Measurements from ENCODE around the gene PDZRN3. TPM values are rescaled to one million over a fixed set of nuclear protein-coding genes. Genes with fewer than 3 reads are reported as not detected.

PDZRN3 gene
- total RNA-seq, 1 donor from 2014 or later, result 75.9 TPM

GRCh38 chr3:73448761-73449301 is 175.9 kb downstream of the PDZRN3 start:
- no peak overlapping the region for H3K27ac ChIP-seq
- peaks cover 23% of the 10 kb centered on the region for H3K4me1 ChIP-seq
- H3K27me3 ChIP-seq, result no peaks in the 10 kb centered on the region

DNA sequence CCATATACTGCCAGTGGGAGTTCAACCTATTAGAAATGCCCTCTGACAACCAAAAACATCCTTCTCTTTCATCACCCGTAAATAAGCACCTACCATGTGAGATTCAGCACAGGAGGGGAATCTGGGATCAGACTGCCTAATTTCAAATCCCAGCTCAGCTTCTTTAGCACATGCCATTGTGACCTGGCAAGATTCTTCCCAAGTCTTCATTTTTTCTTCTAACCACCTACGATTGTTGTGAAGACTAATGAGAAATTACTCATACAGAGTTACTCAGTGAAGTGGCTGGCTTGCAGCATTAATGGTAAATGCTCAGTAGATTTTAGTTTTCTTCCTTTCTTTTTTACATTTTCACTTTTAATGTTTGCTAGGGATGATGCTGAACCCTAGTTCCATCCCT is 176.7 kb downstream of the PDZRN3 start:
- intact Hi-C loops (cut with DNase I), result no loop called here
- TF ChIP-seq POLR2AphosphoS5 (IDR thresholded peaks at IDR 0.05; ENCODE audit: insufficient read depth in 1 of 2, low read depth in 1 of 2), result no peak
- no peak for TF ChIP-seq POLR2A (IDR thresholded peaks at IDR 0.05)
- no peak for TF ChIP-seq CTCF (IDR thresholded peaks at IDR 0.05)
- no peak overlapping the region for H3K4me3 ChIP-seq
- no peak overlapping the region for H3K27ac ChIP-seq
- H3K4me1 ChIP-seq, result peaks cover 23% of the 10 kb centered on the region
- H3K9me3 ChIP-seq, result no peaks in the 10 kb centered on the region
- no peaks in the 10 kb centered on the region for H3K36me3 ChIP-seq
- H3K27me3 ChIP-seq, result no peaks in the 10 kb centered on the region
- peak in 1 of 2 donors; percentile 8 for DNase-seq (ENCODE audit: extremely low spot score in 2 of 2)

More at GRCh38 chr3:73448761-73449301, 175.9 kb downstream of the PDZRN3 start:
- no peak for TF ChIP-seq CTCF (IDR thresholded peaks at IDR 0.05)
- no peak for TF ChIP-seq POLR2A (IDR thresholded peaks at IDR 0.05)
- TF ChIP-seq POLR2AphosphoS5 (IDR thresholded peaks at IDR 0.05; ENCODE audit: insufficient read depth in 1 of 2, low read depth in 1 of 2), result no peak
- peak in 1 of 2 donors; percentile 29 for DNase-seq (ENCODE audit: extremely low spot score in 2 of 2)
- Histone ChIP-seq H3K4me3 (no peak overlapping the region), H3K36me3 (no peaks in the 10 kb centered on the region), H3K9me3 (no peaks in the 10 kb centered on the region)
- intact Hi-C loops (cut with DNase I), result no loop called here

DNA sequence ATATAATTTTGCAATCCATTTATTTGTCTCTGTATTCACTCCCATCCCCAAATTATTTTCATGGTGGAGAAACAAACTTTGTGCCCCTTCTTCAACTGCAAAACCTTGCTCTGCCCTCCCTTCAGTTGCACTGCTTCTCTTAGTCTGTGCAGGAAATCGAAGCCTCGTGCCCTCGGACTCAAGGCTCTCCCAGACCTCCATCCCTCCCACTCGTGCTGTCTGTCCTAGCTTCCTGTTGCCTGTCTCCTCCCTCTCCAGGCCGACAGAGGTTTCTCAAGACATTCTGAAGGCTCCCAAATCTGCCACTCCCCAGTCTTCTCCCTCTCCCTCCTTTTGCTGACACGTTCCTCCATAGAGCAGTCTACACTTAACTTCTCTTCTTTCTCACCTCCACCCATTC is 177.6 kb downstream of the PDZRN3 start:
- Histone ChIP-seq H3K4me3 (no peak overlapping the region), H3K9me3 (no peaks in the 10 kb centered on the region), H3K27ac (no peak overlapping the region), H3K4me1 (peaks cover 23% of the 10 kb centered on the region), H3K36me3 (no peaks in the 10 kb centered on the region), H3K27me3 (no peaks in the 10 kb centered on the region)
- intact Hi-C loops (cut with DNase I), result no loop called here
- TF ChIP-seq CTCF (IDR thresholded peaks at IDR 0.05) (no peak), POLR2A (IDR thresholded peaks at IDR 0.05) (no peak), POLR2AphosphoS5 (IDR thresholded peaks at IDR 0.05; ENCODE audit: insufficient read depth in 1 of 2, low read depth in 1 of 2) (no peak)
- DNase-seq (ENCODE audit: extremely low spot score in 2 of 2), result peak in 1 of 2 donors; percentile 75

- Histone ChIP-seq H3K4me1 (peaks cover 18% of the 10 kb centered on the region), H3K27ac (no peak overlapping the region), H3K9me3 (no peaks in the 10 kb centered on the region), H3K4me3 (no peak overlapping the region), H3K27me3 (no peaks in the 10 kb centered on the region), H3K36me3 (no peaks in the 10 kb centered on the region)
- peak in 1 of 2 donors; percentile 42 for DNase-seq (ENCODE audit: extremely low spot score in 2 of 2)
- TF ChIP-seq CTCF (IDR thresholded peaks at IDR 0.05), result no peak
- intact Hi-C loops (cut with DNase I), result no loop called here
These were observed 178.2 kb downstream of the PDZRN3 start for GRCh38 chr3:73446467-73447110.

DNA sequence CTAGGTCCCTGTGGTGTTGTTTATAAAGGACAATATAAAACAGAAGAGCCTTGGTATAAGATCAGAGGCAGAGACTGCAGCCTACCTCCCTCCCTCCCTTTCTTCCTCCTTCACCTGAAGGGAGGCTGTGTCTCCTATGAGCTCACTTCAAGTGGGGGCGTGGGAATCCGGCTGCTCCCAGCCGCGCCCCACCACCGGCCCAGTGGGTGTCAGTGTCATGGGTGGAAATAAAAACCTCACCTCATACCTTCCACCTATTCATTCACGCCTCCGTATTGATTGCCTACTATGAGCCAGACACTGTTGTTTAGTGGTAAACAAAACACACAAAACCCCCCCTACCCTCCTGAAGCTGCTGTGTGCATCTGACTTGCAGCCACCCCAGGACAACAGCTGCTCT is 181.9 kb downstream of the PDZRN3 start:
- H3K9me3 ChIP-seq, result no peaks in the 10 kb centered on the region
- no peak for TF ChIP-seq POLR2A (IDR thresholded peaks at IDR 0.05)
- no peak for TF ChIP-seq CTCF (IDR thresholded peaks at IDR 0.05)
- TF ChIP-seq POLR2AphosphoS5 (IDR thresholded peaks at IDR 0.05; ENCODE audit: insufficient read depth in 1 of 2, low read depth in 1 of 2), result no peak
- no peaks in the 10 kb centered on the region for H3K27me3 ChIP-seq
- H3K36me3 ChIP-seq, result no peaks in the 10 kb centered on the region
- H3K27ac ChIP-seq, result no peak overlapping the region
- peaks cover 9% of the 10 kb centered on the region for H3K4me1 ChIP-seq
- peak in 1 of 2 donors; percentile 67 for DNase-seq (ENCODE audit: extremely low spot score in 2 of 2)
- intact Hi-C loops (cut with DNase I), result no loop called here
- no peak overlapping the region for H3K4me3 ChIP-seq
